NCI-H2196 (cell line): ENCODE data around the gene DSCAM.
A peak's percentile ranks its signal among the peaks of the same experiment; 100 is the strongest.
"Not testable (repeated sequence)": the region's sequence is repeated elsewhere in the genome, so short reads cannot be mapped to it uniquely, and the experiment has no call there.

Experiments used
- DNase-seq: peaks from one replicate; lab custom pipeline; 2025; ENCODE audit not compliant: unreplicated experiment; lab: John Stamatoyannopoulos, UW

The DSCAM gene, protein sequence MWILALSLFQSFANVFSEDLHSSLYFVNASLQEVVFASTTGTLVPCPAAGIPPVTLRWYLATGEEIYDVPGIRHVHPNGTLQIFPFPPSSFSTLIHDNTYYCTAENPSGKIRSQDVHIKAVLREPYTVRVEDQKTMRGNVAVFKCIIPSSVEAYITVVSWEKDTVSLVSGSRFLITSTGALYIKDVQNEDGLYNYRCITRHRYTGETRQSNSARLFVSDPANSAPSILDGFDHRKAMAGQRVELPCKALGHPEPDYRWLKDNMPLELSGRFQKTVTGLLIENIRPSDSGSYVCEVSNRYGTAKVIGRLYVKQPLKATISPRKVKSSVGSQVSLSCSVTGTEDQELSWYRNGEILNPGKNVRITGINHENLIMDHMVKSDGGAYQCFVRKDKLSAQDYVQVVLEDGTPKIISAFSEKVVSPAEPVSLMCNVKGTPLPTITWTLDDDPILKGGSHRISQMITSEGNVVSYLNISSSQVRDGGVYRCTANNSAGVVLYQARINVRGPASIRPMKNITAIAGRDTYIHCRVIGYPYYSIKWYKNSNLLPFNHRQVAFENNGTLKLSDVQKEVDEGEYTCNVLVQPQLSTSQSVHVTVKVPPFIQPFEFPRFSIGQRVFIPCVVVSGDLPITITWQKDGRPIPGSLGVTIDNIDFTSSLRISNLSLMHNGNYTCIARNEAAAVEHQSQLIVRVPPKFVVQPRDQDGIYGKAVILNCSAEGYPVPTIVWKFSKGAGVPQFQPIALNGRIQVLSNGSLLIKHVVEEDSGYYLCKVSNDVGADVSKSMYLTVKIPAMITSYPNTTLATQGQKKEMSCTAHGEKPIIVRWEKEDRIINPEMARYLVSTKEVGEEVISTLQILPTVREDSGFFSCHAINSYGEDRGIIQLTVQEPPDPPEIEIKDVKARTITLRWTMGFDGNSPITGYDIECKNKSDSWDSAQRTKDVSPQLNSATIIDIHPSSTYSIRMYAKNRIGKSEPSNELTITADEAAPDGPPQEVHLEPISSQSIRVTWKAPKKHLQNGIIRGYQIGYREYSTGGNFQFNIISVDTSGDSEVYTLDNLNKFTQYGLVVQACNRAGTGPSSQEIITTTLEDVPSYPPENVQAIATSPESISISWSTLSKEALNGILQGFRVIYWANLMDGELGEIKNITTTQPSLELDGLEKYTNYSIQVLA (N-terminal part only)

DNA sequence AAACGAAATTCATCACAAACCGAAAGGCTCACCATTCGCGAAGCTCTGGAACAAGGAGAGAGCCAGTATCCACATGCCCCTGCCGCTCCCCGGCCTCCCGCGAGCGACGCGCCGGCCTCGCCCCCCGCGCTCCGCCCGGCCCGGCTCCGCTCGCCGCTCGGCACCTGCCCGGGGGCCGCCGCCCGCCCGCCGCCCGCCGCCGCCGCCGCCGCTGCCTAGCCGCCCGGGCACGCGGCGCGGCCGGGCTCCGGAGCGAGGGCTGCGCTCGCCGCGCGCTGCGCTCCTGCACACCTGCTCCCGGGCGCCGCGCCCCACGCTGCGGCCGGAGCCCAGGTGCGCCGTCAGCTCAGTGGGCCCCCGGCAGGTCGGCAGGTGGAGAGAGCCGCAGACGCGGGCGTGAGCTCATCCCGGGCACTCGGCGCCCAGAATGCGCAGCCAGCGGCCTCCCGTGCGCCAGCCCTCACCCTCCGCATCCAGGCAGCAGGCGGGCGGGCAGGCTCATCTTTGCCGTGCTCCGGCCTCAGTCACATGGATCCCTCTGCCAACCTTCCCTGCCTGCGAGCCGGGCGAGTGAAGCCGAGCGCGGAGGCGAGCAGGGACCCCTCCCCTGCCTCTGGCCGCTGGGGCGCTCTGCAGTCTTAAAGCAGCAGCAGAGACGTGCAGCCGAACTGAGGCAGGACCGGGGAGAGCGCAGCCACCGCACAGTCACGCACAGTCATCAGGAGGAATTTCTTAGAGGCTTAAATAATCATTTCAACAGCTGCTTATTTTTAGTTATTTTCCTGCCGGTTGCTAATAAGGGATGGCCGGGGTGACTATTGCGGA, at the start of gene DSCAM:
DSCAM (minus strand) TSS at position 572 of the 825 bp plus-strand sequence; CDS start at position 75, 497 bp downstream.
- peak; percentile 32 for DNase-seq

- not testable (repeated sequence) for DNase-seq
Observed at GRCh38 chr21:40895697-40896096, 48.7 kb upstream of the DSCAM start.

GRCh38 chr21:40886931-40887330, 40.0 kb upstream of the DSCAM start:
- DNase-seq = no peak

DNA sequence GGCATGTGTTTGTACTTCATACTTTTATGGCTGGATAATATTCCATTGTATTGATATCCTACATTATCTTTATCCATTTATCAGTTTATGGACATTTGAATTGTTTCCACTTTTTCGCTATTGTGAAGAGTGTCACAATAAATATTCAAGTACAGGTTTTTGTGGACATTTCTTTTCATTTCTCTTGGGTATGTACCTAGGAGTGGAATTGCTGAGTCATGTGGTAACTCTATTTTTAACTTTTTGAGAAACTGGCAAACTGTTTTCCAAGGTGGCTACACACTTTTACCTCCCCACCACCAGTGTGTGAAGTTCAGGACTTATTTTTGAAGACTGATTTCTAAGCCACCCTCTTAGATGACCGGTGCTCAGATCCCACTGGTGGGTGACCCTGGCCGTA, 39.0 kb upstream of the DSCAM start:
- no peak for DNase-seq

GRCh38 chr21:40882192-40882915, 35.4 kb upstream of the DSCAM start:
- DNase-seq = no peak

DNA sequence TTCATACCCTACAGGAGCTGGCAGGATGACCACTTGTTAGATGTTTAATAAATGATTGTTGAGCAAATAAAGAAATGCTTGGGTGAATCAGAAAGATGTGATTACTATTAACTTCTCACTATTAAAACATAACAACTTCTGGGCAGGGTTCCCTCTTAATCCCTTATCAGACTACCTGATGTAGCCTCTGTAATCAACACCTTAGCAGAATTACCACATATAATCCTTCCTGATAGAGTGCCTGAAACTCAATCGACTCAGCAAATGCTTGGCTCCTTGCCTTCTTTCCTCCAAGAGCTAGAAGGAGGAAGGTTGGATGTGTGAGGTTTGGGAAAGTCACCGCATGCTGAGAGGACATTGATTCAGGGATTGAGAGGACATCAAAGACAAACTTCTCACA, 34.8 kb upstream of the DSCAM start:
- DNase-seq = no peak

DNA sequence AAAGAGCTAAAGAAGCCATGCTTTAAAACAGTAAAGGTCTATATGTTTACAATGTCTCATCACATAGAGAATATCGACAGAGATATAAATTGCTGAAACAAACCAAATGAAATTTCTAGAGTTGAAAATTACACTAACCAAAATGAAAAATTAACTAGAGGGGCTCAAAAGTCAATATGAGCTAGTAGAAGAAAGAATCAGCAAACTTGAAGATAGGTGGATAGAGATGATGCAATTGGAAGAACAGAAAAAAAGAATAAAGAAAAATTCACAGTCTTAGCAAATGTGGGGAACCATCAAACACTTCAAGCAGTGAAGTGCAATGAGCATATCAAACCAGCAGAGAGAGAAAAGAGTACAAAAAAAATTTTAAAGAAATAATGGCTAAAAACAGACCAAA, 24.1 kb upstream of the DSCAM start:
- DNase-seq = no peak

GRCh38 chr21:40863839-40864238, 16.9 kb upstream of the DSCAM start:
- no peak for DNase-seq

DNA sequence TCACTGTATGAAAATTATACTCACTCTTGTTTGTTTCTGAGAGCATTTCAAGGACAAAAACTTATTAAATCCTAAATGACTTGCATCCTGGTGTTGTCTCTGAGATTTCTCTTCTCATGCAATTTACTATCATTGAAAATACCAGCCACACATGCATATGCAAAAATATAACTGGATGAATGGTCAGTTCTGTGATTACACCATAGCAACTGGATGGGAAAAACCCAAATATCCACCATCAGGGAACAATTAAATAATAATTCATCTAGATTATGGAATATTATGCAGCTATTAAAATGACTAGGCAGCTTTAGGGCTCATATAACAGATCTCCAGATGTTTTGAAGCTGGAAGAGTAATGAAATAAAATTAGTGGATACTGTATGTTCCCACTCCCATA, 11.6 kb upstream of the DSCAM start:
- no peak for DNase-seq

GRCh38 chr21:40853956-40854688, 7.2 kb upstream of the DSCAM start:
- no peak for DNase-seq

GRCh38 chr21:40852563-40852962, 5.6 kb upstream of the DSCAM start:
- no peak for DNase-seq

GRCh38 chr21:40851749-40852148, 4.8 kb upstream of the DSCAM start:
- DNase-seq = no peak

DNA sequence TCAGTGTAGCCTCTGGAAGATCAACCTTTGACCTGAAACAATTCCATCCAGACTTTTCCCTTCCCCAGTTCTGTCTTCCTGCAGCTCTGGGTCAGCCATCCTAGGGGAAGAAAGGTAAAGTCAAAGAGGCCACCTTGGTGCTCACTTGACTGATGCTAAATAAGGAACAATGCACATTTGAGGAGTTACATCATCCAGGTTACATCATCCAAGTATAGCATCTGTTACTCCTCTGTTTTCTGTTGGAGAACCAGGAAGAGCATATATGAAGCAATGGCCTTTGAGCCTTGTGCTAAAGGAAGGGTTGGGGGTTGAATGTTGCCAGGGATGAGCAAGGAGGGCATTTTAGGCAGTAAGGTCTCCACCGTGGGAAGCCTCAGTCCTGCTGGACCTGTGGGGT, 3.1 kb upstream of the DSCAM start:
- DNase-seq = no peak

DNA sequence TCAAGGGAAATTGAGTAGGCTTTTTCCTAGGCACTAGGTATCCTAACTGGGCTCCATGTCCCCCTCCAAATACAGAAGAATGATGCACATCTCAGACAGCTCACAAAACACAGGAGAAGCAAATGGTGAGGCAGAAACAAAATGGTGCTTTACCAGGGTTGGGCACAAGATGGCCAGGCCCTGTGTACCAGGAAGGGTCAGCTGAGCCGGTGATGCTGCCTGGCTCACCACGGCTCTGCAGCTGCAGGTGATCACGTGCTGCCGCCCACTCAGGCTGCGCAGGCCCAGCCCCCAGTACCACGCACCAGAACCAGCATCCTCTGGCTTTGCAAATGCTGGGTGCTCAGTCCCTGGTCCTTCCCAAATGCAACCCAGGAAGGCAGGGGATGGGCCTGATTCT, 993 bp upstream of the DSCAM start:
- DNase-seq = no peak

- no peak for DNase-seq
Observed at GRCh38 chr21:40846103-40846502, 855 bp downstream of the DSCAM start.

- no peak for DNase-seq
Observed at GRCh38 chr21:40845441-40845995, 1.4 kb downstream of the DSCAM start.

- DNase-seq = no peak
Observed at GRCh38 chr21:40844935-40845334, 2.0 kb downstream of the DSCAM start.

DNA sequence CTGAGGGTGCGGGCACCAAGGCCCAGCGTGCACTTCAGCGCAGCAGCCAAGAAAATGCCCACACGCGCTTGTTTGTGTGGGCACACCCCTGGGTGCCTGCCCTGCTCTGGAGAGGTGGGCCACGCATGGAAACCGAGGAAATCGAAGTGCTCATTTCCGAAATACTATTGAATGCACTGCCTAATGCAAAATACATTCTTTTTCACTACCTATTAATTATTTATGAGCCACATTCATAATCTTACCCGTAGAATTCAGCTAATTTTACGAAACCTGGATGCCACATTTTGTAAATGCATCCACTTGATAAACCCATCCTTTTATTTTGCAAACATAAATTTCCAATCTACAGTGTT, 4.8 kb downstream of the DSCAM start:
- no peak for DNase-seq
